NK-92 treated with Interleukin-12 subunit alpha and Interleukin-12 subunit beta, amount 100 ng/mL, for 24 hours (cell line): Measurements from ENCODE around the gene COQ8A.

Source experiments
- DNase-seq: peaks from one replicate; lab custom pipeline; 2025; lab: John Stamatoyannopoulos, UW

COQ8A gene

DNA sequence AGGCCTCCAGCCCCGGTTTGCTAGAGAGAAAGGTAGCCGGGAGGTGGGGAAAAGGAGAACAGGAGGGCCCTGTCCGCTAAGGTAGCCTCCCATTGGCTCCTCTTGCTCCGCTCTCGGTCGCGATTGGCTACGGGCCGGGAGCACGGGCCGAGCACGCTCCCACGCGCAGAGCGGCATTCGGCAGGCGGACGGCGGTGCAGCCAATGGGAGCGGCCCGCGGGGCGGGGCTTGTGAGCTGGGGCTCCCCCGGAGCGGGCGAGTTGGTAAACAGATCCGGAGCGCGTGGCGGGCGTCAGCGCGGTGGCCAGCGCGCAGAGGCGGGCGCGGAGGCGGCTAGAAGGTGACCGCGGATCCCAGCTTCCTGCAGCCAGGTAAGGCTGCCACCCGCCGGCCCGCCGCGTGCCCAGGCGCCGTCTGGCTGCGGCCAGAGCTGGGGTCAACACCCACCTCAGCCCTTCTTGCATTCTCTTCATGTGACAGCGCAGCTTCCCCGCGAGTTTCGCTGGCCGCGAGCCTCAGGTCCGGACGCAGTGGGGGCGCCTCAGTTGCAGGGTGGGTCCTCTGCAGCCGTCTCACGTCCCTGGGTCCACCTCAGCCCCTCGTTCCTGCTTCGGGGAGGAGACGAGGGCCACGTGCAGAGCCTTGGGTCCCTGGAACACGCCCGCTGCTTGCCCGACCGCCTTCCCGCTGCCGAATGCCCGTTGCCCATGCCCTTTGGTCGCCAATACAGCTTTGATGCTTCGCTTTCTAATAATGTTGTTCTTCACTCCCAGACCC, at the start of gene COQ8A:
TSS of gene COQ8A (plus strand) at position 266 of the 777 bp plus-strand sequence. CDS start 21,092 bp downstream, outside the sequence.
- peak; percentile 98 for DNase-seq

DNA sequence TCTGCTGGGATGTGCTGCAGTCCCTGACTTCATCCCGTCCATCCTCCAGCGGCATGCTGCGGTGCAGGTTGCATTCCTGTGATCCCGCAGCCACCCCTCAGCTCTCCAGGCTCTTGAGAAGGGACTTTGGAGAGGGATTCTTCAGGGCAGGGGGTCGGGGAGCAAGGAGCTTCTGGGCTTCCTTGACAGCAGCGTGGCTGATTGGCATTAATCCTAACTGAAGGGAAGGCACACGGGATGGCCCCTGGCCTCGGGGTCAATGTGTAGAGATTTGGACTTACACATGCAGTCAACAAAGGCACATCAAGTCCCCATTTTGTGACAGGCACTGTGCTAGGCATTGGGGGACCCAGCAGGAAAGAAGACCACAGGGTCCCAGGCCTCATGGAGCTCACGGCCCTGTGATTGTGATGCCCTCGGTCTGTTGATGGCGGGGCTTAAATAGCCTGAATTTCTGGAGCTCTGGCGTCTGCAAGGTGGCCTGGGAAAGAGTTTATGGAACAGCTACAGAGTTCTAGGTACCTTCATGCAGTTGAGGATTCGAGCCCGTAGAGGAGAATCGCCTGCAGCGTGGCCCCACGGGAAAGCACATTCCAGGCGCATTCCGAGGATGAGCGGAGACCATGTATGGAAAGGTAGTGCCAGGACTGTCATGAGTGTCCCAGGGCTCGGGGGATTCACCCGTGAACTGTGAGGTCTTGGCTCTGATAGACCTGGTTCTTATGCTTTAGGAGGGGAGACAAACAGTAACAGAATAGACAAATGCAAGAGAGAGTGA, 49.6 kb upstream of the COQ8A start:
- DNase-seq: no peak

GRCh38 chr1:226891346-226891745, 48.7 kb upstream of the COQ8A start:
- DNase-seq: no peak

DNA sequence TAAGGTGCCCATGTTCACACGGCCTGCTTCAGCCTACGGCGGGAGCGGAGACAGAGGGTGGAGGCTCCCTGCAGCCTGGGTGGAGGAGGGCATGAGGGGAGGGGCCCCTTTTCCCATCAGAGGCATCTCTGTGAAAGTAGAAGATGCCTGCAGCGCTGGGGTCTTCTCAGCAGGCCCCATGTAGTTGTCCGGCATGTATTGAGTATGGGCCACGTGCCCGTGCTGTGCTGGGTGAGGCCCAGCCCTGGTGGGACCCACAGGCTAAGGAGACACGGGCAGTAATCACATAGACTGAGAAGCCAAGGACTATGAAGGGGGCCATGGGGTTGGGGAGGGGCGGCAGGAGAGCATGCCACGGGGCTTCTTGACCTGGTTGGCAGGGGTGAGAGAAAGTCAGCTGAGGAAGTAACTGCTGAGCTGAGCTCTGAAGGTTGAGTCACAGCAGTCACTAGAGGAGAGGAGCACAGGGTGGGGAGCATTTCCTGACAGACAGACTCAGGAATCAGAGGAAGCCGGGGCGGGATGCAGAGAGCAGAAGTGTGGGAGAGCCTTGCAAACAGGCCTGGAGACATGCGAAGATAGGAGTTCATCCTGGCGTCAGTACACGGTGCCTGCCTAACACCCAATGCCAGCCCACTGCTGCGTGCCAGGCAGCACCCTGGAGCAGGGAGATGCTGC, 48.1 kb upstream of the COQ8A start:
- no peak for DNase-seq

DNA sequence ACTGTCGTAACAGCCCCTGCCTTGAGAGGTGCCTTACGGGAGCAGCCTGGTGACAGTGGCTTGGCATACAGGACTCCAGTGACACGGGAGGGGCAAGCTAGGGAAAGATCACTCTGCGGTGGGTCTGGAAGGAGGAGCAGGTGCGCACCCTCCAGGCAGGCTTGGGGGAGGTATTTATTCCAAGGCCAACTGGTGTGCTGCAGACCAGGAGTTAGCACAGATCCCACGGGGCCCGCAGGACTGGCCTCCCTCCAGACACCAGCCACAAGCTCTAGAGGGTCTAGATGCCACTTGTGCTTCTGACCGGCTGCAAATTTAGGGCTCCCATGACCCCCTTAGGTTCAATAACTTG, 47.6 kb upstream of the COQ8A start:
- DNase-seq: no peak

GRCh38 chr1:226893936-226894335, 46.2 kb upstream of the COQ8A start:
- no peak for DNase-seq

- no peak for DNase-seq
These were observed 45.3 kb upstream of the COQ8A start for GRCh38 chr1:226894826-226895225.

DNA sequence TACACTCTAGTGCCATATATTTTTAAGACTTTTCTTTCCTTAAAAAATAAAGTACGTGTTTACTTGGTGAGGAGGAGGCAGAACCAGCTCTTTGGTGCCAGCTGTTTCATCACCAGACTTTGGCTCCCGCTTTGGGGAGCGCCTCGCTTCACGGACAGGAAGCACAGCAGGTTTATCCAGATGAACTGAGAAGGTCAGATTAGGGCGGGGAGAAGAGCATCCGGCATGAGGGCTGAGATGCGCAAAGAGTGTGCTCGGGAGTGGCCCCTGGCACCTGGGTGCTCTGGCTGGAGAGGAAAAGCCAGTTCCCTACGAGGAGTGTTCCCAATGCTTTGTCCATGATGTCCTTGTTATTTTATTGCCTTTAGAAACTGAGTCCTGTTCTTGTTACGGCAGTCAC, 44.5 kb upstream of the COQ8A start:
- DNase-seq: no peak

- DNase-seq: no peak
These were observed 41.8 kb upstream of the COQ8A start for GRCh38 chr1:226898246-226898645.

GRCh38 chr1:226901421-226901820, 38.7 kb upstream of the COQ8A start:
- DNase-seq: no peak

DNA sequence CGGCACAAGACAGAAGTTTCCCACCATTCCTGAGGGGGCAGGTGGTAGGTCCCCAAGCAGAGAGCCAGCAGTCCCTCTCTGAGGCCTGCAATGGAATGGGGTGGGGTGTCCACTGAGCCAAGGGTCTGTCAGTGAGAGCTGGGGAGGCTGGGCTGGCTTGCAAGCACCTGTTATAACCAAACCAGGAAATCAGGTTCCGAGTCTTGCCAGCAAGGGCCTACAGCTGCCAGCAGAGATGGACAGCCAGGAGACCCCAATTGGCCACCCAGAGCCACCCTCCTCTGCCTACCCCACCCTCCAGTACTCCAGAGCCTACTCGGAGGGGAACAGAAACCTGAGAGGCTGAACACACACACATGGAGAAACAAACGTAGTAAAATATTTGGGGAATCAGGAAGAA, 37.5 kb upstream of the COQ8A start:
- DNase-seq: no peak

DNA sequence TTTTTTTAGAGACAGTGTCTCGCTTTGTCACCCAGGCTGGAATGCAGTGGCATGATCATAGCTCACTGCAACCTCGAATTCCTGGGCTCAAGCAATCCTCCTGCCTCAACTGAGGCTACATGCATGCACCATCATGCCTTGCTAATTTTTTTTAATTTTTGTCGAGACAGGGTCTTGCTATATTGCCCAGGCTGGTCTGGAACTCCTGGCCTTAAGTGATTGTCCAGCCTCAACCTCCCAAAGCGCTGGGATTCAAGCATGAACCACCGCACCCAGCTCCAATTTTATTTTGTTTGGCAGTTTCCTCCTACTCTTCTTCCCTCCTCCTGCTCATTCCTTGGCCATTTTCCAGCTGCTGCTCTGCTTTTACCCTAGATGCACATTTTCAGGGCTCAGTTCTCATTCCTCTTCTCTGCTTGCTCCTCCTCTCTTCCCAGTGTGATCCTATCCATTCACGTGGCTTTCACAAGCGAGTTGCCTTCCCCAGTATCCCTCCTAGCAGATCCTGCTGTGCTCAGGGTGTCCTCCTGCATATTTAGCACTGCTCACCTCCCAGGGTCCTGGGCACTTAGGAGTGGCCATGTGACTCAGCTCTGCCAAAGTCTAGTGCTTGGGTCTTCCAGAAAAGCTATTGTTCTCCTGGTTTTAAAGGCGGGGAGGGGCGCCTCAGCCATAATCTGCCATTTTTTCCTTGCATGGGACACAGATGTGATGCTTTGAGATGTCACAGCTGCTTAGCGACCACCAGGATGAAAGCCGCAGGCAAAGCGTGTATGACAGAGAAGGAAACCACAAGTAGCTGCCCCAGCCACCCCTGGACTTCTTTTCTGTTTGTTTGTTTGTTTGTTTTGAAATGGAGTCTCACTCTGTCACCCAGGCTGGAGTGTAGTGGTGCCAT, 36.0 kb upstream of the COQ8A start:
- DNase-seq: no peak

DNA sequence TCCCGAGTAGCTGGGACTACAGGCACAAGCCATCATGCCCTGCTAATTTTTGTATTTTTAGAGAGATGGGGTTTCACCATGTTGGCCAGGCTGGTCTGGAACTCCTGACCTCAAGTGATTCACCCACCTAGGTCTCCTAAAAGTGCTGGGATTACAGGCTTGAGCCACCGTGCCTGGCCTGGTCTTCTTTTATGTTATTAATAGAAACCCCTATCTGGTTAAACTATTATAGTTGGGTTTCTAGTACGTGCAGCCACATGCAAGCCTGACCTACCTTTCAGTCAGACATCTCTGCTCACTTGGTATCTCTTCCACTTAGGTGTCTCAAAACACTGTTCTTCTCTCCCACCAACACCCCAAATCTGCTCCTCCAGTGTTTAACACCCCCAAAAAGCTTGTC, 35.3 kb upstream of the COQ8A start:
- DNase-seq: no peak

DNA sequence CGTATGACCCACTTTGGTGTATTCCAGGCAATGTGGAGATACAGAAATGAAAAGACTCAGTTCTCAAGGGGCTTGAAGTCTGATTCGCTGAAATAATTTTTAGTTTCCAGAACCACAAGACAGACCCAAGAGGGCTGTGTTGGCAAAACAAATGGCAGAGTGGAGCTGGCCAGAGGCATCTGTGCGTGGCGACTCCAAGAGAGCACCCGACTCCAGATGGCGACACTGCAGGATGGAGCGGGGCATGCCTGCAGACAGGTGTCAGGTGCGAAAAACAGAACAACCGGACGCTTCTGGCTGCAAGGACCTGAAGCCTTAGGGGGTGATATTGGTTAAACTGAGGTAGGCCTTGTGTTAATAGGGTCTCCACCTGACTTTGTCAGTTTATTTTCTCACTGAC, 31.7 kb upstream of the COQ8A start:
- DNase-seq: no peak

- no peak for DNase-seq
These were observed 31.2 kb upstream of the COQ8A start for GRCh38 chr1:226908913-226909312.

- no peak for DNase-seq
These were observed 27.4 kb upstream of the COQ8A start for GRCh38 chr1:226912587-226913176.

DNA sequence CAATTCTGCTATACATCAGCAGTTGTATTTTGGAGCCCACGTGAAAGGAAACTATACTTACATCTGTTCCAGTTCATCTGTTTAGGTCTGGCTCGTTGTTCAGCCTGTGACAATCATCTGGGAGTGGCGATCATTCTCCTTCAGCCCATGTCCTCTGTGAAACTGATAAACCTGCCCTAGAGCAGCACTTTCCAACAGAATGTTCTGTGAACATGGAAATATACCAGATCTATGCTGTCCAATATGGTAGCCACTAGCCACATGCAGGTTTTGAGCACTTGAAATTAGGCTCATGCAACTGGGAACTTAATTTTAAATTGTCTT, 24.5 kb upstream of the COQ8A start:
- no peak for DNase-seq

DNA sequence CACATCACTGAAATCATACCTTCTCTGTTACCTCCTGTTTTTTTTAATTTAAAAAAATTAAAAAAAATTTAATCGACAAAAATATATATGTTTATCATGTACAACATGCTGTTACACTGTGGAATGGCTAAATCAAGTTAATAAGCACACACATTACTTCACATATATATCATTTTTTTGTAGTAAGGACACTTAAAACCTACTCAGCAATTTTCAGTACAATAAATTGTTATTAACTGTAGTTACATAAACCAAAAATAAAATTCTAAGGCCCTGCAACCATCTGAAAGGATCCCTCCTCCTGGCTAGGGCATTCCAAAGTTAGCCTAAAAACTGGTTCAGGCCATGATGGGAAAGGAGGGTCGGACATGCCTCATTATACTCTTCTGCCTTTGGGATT, 23.6 kb upstream of the COQ8A start:
- DNase-seq: no peak

GRCh38 chr1:226919587-226919986, 20.5 kb upstream of the COQ8A start:
- no peak for DNase-seq

GRCh38 chr1:226919995-226920394, 20.1 kb upstream of the COQ8A start:
- DNase-seq: no peak

DNA sequence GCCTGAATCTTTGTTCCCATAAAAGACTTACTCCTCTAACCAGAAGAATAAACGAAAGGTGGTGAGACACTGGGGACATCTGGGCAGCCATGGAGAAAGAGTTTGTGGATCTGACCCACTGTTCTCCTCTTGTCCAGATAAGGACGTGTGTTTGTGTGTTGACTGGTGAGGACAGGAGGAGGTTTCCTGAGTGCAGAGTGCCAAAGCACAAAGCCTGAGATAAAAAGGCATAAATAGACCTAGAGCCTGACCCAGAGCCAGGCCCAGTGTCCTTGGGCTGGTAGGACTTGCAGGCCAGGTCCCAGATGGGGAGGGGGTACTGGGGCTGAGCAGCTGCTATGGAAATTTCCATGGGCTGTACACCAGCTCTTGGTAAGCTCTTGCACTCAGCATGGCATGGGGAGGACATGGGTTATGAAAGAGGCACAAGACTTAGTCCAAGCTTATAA, 19.6 kb upstream of the COQ8A start:
- no peak for DNase-seq

DNA sequence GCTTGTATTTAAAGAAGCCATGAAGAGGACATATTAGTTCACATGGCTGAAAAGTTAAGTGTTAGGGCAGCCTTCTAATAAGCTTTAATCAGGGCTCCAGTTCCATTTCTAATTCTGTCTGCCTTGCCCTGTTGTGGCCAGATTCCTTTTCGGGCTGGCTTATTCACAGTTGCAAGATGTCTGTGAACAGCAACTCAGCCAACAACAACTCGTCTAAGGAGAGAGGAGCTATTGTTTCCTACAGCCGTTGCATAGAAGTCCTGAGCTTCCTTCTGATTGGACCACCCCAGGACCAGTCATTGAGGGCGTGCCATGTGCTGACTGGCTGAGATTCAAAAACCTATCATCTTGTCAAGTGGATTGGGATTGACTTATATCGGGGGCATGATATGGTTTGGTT, 18.6 kb upstream of the COQ8A start:
- DNase-seq: no peak
